Measurements from ENCODE around the gene MSRB1. TPM values are rescaled to one million over a fixed set of nuclear protein-coding genes. Genes with fewer than 3 reads are reported as not detected.
"Not testable (repeated sequence)": the region's sequence is repeated elsewhere in the genome, so short reads cannot be mapped to it uniquely, and the experiment has no call there.

The MSRB1 gene
- total RNA-seq, 1 donor from 2014 or later, result 3.6 TPM

DNA sequence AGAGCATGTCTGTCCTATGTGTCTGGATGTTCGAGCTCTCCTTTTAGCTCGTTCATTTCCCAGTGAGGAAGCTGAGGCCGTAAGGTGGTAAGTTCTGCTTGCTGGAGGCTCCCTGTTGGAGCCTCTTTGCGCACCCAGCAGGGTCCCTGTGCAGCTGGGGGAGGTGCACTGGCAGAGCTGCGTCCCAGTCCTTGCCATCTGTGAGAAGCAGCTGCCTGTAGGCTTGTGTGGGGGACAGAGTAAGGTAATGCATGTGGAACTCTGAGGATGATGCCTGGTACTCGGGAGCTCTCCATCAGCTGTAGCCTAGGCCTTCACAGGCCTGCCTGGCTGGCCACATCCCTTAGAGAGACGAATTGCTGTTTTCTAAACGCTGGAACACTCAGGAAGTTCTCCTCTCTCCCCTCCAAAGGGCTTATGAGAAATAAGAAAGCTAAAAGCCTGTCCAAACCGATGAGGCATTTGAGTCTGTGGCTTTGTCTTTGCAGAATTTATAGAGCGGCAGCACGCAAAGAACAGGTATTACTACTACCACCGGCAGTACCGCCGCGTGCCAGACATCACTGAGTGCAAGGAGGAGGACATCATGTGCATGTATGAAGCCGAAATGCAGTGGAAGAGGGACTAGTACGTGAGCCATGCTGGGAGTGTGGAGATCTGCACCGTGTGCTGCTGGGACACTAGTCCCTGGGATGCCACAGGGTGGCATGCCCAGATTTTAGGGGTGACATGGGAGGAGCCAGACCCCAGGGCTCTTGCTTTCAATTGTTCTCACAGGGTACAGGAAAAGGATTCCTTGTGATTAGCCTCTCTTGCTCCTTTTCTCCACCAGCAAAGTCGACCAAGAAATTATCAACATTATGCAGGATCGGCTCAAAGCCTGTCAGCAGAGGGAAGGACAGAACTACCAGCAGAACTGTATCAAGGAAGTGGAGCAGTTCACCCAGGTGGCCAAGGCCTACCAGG, 17.9 kb upstream of the MSRB1 start:
- no peak for DNase-seq

DNA sequence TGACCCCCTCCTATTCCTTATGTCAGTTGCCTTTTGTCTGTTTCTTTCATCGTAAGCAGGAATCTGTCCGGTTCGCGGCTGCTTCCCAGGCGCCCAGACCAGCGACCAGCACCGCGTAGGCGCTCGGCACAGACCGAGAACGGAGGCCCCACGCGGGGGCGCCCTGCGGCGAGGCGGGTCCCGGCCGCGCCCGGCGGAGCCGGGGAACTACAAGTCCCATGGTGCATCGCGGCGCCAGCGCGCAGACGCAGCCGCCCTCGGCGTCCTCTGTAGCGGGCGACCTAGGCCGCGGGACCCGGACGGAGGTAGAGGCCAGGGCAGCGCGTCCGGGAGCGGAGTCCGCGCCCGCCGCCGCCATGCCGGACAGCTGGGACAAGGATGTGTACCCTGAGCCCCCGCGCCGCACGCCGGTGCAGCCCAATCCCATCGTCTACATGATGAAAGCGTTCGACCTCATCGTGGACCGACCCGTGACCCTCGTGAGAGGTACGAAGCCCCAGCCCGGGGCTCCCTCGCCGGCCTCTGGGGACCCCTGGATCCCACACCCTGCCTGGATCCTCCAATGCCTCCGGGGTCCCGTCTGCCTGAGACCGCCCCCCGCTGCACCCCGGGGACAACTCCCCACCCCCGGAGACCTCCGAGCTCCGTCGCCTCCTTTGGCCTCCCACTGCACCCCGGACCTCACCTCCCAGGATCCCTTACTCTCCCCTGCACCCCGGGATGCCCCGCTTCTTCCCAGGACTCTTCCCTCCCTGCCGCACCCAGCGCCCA, 16.5 kb upstream of the MSRB1 start, which contains the start of gene NDUFB10:
TSS of gene NDUFB10 (plus strand) at position 270 of the 771 bp plus-strand sequence. CDS start at position 357, 87 bp downstream.
- peak; percentile 87 for DNase-seq

DNA sequence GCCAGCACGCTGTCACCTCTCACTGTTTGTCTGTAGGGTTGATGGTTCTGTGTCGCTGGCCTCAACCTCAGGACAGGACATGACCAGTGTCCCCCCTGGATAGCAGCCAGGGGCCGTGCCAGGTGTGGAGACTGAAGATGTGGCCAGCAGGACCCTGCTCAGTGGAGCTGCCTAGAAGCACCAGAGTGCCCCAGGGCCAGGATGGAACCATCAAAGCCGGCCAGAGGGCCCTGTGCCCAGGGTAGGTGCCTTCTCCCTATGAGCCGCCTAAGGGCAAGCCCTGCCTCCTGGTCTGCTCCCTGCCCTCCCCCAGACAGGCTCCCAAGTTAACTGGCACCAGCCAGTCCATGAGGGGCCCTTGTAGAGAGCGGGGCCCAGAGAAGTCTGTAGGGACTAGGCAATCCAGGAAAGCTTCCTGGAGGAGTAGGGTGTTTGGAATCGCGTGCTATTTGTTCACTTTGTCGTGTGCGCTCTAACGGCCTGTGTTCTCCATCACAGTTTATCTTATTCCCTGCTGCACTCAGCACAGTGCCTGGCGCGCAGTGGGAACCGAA, 15.8 kb upstream of the MSRB1 start:
- DNase-seq, result no peak

DNA sequence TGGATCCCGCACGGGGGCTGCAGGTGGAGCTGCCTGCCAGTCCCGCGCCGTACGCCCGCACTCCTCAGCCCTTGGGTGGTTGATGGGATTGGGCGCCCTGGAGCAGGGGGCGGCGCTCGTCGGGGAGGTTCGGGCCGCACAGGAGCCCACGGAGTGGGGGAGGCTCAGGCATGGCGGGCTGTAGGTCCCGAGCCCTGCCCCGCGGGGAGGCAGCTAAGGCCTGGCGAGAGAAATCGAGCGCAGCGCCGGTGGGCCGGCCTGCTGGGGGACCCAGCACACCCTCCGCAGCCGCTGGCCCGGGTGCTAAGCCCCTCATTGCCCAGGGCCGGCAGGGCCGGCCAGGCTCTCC, 15.1 kb upstream of the MSRB1 start:
- DNase-seq, result not testable (repeated sequence)

DNA sequence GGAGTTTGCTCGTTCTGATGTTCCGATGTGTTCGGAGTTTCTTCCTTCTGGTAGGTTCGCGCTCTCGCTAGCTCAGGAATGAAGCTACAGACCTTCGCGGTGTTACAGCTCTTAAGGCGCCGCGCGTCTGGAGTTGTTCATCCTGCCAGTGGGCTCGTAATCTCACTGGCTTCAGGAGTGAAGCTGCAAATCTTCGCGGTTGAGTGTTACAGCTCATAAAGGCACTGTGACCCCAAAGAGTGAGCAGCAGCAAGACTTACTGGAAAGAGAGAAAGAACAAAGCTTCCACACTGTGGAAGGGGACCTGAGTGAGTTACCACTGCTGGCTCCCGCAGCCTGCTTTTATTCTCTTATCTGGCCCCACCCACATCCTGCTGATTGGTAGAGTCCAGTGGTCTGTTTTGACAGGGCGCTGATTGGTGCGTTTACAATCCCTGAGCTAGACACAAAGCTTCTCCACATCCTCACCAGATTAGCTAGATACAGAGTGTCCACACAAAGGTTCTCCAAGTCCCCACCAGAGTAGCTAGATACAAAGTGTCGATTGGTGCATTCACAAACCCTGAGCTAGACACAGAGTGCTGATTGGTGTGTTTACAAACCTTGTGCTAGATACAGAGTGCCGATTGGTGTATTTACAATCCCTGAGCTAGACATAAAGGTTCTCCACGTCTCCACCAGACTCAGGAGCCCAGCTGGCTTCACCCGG, 14.6 kb upstream of the MSRB1 start:
- DNase-seq, result not testable (repeated sequence)

DNA sequence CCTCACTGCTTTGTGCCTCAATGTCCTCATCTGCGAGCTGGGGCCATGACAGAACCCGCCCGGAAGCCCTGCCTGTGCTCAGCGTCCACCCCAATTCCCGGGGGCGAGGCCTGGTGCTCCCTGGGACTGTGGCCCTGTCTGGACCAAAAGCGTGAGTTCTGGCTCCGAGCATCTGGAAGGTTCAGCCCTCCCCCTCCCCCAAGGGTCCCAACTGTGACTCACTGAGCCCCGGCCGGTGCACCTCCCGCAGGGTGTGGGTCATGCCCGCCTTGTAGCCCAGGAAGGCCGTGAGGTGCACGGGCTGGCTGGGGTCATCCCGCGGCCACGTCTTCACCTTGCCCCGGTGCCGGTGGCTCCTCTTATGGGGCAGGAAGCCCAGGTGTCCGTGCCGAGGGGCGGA, 10.7 kb upstream of the MSRB1 start:
- DNase-seq, result no peak

DNA sequence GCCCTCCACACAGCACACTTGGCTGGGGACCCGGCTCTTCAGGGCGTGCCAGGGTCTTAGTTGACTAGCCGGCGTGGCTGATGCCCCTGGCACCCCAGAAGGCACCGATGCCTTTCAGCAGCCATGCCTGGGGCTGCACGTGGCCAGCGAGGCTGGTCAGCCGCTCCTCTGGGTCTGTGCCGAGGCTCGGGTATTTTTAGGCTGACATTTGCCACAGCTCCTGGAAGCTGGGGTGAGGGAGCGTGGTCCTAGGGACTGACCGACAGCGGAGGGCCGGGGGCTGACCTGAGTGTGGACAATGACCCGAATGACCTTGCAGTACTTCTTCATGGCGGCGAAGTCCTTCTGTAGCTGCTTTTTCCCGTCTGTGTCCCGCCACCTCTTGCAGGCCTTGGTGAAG, 7.6 kb upstream of the MSRB1 start:
- DNase-seq, result no peak

DNA sequence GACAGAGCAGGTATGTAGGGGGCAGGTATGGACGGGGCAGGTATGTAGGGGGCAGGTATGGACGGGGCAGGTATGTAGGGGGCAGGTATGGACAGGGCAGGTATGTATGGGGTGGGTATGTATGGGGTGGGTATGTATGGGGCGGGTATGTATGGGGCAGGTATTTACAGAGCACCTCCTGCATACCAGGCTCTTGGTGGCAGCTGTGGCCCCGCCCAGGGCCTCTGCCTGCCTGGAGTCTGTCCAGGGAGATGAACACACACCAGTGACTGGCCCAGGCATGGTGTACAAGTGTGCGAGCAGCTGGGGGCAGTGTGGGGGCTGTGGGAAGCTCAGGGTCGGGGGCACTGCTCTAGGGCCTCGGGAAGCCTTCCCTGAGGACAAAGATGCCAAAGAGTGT, 7.0 kb upstream of the MSRB1 start:
- DNase-seq, result no peak

DNA sequence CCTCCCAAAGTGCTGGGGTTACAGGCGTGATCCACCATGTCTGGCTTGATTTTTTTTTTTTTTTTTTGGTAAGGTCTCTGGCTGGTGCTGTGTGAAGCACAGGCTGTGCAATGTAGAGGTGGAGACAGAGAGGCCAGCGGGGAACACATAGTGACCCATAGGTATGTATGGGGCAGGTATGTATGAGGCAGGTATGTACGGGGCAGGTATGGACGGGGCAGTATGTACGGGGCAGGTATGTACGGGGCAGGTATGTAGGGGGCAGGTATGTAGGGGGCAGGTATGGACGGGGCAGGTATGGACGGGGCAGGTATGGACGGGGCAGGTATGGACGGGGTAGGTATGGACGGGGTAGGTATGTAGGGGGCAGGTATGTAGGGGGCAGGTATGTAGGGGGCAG, 6.5 kb upstream of the MSRB1 start:
- no peak for DNase-seq

DNA sequence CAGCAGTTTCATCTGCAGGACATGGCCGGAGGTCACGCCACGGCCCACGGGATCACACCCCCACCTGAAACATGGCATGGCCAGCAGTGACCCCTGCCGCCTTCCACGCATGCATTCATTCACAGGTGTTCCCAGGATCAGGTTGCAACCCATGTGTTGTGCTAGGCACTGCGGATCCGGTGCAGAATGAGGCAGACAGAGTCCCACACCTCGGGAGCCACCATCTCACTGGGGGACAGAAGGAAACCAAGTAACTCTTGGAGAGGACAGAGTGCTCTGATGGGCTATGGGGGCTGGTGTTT, 4.3 kb upstream of the MSRB1 start:
- no peak for DNase-seq

DNA sequence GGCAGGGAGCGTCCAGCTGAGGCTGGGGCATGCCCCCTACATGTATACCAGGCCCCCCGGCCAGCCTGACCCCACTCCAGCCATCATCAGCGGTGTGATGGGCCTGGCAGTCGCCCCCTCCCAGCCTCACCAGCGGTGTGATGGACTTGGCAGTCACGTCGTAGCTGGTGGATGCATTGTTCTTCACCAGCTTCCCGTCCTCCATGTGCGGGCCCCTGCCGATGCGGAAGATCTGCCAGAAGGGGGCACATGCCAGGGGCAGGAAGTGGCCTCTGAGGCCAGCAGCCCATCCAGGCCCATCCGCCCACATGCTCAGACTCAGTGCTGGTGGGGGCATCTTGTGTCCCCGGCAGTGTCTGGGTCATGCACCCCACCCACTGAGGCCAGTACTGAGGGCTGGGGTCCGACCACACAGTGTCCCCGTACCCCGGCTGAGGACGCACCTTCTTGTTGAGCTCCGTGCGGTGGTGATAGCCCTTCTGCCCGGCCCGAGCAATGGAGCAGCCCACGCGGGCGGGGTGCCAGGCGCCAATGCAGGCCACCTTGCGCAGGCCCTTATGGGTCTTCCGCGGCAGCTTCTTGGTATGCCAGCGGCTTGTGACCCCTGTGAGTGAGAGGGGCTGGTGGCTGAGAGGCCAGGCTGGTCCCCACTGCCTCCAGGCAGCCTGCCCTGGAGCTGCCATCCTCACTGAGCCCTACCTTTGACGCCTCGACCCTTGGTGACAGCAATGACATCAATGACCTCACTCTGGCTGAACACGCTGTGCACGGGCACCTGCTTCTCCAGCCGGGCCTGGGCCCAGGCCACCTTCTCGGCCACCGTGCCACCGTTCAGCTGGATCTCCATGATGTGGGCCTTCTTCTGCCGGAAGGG, 3.7 kb upstream of the MSRB1 start:
- no peak for DNase-seq

DNA sequence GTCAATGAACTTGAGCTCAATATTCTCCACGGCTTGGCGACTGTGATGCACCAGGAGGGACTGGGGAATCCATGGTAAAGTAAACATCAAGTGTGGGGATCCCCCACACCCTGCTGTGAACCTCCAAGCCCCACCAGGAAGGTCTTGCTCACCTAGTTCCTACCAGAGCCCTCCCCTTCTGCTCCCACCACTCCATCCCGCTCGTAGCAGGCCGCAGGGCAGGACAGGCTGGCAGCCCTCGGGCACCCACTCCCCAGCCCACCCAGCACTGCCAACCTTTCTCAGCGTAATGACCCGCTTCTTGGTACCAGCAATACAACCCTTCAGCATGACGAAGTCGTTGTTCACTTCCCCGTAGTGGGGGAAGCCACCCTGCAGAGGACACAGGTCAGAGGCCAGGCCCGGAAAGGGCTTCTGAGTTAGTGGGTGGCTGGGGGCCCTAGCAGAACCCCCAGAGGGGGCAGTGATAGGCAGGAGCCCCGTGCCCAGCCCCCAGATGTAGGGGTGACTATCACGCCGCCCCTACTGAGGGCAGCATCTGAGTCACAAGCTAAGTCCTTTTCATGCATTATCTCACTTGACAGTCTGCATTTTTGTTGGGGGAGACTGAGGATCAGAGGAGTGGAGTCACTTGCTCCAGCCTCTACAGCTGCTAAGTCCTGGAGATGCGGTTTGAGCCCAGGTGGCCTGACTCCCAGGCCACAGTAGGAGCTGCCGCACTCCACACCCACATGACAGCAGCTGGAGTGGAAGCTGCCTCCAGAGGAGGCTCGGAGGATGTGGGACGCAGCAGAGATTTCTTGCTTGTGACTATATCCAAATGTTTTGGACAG, 2.8 kb upstream of the MSRB1 start:
- no peak for DNase-seq

DNA sequence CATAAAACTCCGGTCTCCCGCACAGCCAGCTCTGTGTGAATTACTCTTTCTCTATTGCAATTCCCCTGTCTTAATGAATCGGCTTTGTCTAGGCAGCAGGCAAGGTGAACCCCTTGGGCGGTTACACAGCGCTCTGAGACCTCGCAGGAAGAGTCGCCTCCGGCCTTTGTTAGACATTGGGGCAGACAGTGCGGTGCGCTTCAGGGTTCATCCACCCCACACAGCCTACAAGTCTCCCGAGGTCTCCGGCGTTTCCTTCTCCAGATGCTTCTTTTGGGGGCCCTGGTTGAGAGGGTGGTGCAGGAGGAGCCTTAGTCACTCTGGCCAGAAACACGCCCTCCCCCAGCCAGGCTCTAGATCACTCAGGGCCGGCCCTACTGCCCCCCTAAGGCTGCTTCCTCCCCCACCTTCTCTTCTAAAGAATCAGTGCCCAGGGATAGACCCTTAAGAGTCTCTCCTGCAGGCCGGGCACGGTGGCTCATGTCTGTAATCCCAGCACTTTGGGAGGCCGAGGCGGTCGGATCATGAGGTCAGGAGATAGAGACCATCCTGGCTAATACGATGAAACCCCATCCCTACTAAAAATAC, 1.7 kb upstream of the MSRB1 start:
- no peak for DNase-seq

DNA sequence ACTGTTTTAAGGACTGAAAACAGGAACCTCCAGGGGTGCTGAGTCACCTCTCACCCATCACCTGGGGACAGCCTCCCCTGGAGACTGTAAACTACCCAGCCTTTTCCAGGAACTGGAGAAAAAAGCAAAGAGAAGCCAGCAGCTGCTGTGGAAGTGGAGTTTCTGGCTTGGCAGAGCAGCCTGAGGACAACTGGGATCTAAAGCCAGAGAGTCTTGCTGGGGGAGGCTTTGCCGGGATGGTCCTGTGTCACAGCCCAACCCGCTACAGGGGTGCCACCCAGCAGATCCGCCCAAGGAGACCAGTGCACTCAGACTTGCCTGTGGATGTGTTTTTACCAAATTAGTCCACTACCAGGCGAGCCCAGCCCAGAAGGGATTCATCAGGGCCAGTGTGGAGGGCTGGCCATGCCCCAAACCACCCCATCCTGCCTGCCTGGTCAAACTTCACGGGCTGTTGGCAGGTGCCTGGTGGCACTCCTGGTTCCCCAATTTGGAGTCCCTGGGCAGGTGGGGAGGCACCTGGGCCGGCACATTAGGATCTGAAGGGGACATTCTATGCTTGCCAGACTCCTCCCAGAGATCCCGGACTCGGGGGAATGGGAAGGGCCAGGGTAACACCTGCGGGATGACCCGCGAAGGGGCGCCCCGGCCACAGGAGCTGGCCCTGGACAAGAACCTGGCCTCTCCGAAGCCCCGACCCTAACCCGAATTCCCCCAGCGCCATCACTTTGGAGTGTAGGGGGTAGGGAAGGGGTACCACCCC, 771 bp downstream of the MSRB1 start:
- DNase-seq, result no peak

DNA sequence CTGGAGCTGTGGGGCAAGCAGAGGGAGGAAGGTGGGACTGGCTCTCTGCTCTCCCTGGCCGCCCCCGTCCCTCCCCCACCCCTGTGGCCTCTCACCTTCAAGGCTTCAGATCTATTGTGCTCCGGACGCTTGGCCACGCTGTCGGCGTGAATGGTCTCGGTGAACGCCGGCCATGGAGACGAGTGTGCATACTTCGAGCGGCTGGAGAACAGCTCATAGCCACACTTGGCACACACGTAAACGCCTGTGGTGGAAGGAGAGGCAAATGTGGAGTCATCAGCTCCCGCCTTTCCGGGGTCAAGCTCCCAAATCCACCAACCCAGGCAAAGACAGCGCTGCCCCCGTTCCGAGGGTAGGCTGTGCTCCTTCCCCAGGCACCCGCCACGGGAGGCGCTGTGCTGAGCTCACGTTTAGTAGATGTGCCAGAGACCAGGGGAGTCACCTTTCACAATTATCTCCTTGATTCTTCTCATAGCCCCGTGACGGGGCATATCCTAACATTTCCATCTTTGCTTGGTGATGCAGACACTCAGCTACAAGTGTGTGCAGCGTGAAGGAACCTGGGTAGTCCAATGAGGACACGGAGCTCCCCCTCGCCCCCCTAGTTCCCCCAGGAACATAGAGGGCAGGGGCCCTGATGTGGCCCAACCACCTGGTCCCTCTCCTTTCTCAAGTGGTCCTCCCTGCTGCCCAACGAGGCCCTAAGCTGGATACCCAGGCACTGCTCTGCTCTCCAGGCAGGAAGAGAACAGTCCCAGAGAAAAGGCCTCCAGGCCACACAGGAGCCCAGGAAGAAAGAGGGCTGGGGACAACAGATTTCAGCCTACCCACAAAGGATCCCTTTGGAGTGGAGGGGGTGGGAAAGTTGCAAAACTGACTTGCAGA, 1.6 kb downstream of the MSRB1 start:
- no peak for DNase-seq

DNA sequence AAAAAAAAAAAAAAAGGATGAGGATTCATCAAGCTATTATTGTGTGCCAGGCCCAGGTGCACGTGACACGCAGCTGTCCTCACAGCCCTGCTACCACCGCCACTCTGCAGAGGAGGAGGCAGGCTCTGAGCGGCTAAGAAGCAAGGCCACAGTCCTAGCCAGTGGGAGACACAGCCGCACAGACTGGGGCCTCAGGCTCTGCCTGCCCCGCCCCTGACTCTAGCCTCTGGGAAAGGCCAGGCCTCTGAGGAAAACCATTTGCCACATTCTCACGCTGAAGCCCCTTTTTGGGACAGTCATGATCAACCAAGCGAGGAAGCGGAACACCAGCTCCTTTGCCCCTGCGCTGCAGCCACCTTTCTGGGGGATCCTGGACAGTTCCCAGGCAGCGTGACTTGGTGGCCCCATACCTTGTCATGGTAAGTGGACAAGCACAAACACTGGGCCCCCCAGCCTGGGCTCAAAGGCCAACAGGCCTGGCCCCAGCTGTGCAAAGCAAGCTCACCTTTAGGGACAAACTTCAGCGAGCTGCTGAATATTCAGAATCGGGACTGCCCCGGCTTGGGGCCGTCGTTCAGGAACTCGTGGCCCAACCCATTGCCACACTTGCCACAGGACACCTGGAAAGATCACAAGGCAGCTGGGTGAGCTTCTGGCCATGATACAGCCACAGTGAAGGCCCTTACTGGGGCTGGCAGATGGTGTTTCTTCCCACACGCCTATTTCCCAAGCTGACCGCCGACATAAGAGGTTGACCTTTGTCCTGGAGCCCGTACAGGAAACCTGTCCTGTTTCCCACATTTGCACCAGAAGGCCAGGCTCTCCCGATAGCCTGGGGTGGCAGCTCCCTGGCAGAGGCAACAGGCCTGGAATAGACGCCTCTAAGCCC, 2.5 kb downstream of the MSRB1 start:
- no peak for DNase-seq

DNA sequence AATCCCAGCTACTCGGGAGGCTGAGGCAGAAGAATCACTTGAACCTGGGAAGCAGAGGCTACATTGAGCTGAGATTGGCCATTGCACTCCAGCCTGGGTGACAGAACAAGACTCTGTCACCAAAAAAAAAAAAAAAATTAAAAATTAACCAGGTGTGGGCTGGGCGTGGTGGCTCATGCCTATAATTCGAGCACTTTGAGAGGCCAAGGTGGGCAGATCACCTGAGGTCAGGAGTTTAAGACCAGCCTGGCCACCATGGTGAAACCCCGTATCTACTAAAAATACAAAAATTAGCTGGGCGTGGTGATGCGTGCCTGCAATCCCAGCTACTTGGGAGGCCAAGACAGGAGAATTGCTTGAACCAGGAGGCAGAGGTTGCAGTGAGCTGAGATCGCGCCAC, 3.2 kb downstream of the MSRB1 start:
- not testable (repeated sequence) for DNase-seq

Measured in occipital lobe (tissue), 2 donors.